GM23338 (cell line): ENCODE data around the gene CPSF4L. TPM values are rescaled to one million over a fixed set of nuclear protein-coding genes. Genes with fewer than 3 reads are reported as not detected.

Source experiments
- ATAC-seq: fragments of 200-7000 bp; cut with Tn5 transposase; 3 replicates; pipeline ENCODE4 v1.9.1; 2020
- DNase-seq: peaks from one replicate; pipeline ENCODE4 v3.0.0-alpha.2; 2015; ENCODE audit warnings: low spot score
- H2AFZ ChIP-seq: fragments of 200-600 bp; sonication (generic); 2 replicates; pipeline ENCODE4 v1.8.0; 2016; ENCODE audit warnings: antibody characterized with exemption, mild to moderate bottlenecking, moderate library complexity
- H3F3A ChIP-seq: fragments of 200-600 bp; sonication (generic); replicated peaks from 2 replicates; pipeline ENCODE4 v1.8.0; 2017; ENCODE audit warnings: antibody characterized with exemption, mixed run types, low read depth
- H3K27ac ChIP-seq: fragments of 200-600 bp; sonication (generic); 2 replicates; pipeline ENCODE4 v1.6.1; 2016; ENCODE audit warnings: low read depth
- H3K27me3 ChIP-seq: fragments of 200-600 bp; sonication (generic); 2 replicates; pipeline ENCODE4 v1.8.0; 2016; ENCODE audit warnings: mild to moderate bottlenecking, mixed run types, moderate library complexity; ENCODE audit not compliant: insufficient read depth
- H3K36me3 ChIP-seq: fragments of 200-600 bp; sonication (generic); 2 replicates; pipeline ENCODE4 v1.8.0; 2016; ENCODE audit warnings: mild to moderate bottlenecking; ENCODE audit not compliant: insufficient read depth
- H3K4me1 ChIP-seq: fragments of 200-600 bp; sonication (generic); 2 replicates; pipeline ENCODE4 v1.8.0; 2016; ENCODE audit warnings: mild to moderate bottlenecking, moderate library complexity; ENCODE audit not compliant: insufficient read depth
- H3K4me2 ChIP-seq: fragments of 200-600 bp; sonication (generic); 2 replicates; pipeline ENCODE4 v1.7.1; 2017; ENCODE audit warnings: mixed run types
- H3K4me3 ChIP-seq: fragments of 200-600 bp; sonication (generic); 2 replicates; pipeline ENCODE4 v1.6.1; 2016; ENCODE audit warnings: mixed run types
- H3K79me2 ChIP-seq: fragments of 200-600 bp; sonication (generic); replicated peaks from 2 replicates; pipeline ENCODE4 v1.8.0; 2017; ENCODE audit warnings: mild to moderate bottlenecking; ENCODE audit not compliant: insufficient read depth
- H3K9me2 ChIP-seq: fragments of 200-600 bp; sonication (generic); 2 replicates; pipeline ENCODE4 v1.8.0; 2017; ENCODE audit not compliant: insufficient read depth
- H4K20me1 ChIP-seq: fragments of 200-600 bp; sonication (generic); replicated peaks from 2 replicates; pipeline ENCODE4 v1.8.0; 2017; ENCODE audit warnings: mild to moderate bottlenecking; ENCODE audit not compliant: insufficient read depth
- H3K27ac Mint-ChIP-seq: 2 replicates; pipeline ENCODE4 v1.8.0; 2020; ENCODE audit warnings: inconsistent platforms, mild to moderate bottlenecking, moderate library complexity, mixed read lengths
- H3K27me3 Mint-ChIP-seq: 3 replicates; pipeline ENCODE4 v1.8.0; 2022; ENCODE audit warnings: low read depth, mild to moderate bottlenecking, moderate library complexity, mixed read lengths, inconsistent platforms; ENCODE audit not compliant: insufficient read depth, poor library complexity
- H3K36me3 Mint-ChIP-seq: 3 replicates; pipeline ENCODE4 v1.8.0; 2021; ENCODE audit warnings: low read depth, mild to moderate bottlenecking, inconsistent platforms, moderate library complexity, mixed read lengths
- H3K4me1 Mint-ChIP-seq: 3 replicates; pipeline ENCODE4 v1.8.0; 2020; ENCODE audit warnings: mild to moderate bottlenecking, inconsistent platforms, mixed read lengths
- H3K4me3 Mint-ChIP-seq: 3 replicates; pipeline ENCODE4 v1.8.0; 2021; ENCODE audit warnings: moderate library complexity, mild to moderate bottlenecking, inconsistent platforms, mixed read lengths
- H3K9me3 Mint-ChIP-seq: 3 replicates; pipeline ENCODE4 v1.8.0; 2020; ENCODE audit warnings: moderate library complexity, mild to moderate bottlenecking, inconsistent platforms, mixed read lengths
- CREB1 ChIP-seq: fragments of 250-450 bp; sonication (Bioruptor Pico); IDR thresholded peaks from 2 replicates; pipeline ENCODE4 v1.5.0; 2020; ENCODE audit warnings: low read depth, mild to moderate bottlenecking, moderate library complexity
- CTCF ChIP-seq, 2 experiments: fragments of 200-600 bp in 1 of 2; sonication (generic) in 1 of 2; conservative IDR thresholded peaks; 2 replicates each; pipeline versions ENCODE4 v1.5.1 to v1.6.1; 2016 to 2017; ENCODE audit warnings: antibody characterized with exemption in 2 of 2, low read depth in 2 of 2, mild to moderate bottlenecking in 2 of 2, moderate library complexity in 1 of 2
- ETS1 ChIP-seq: IDR thresholded peaks from 2 replicates; pipeline ENCODE4 v1.6.1; 2016; ENCODE audit warnings: antibody characterized with exemption
- EZH2 ChIP-seq: fragments of 200-600 bp; sonication (generic); IDR thresholded peaks from one replicate; pipeline ENCODE4 v1.8.0; 2017; ENCODE audit warnings: antibody characterized with exemption, mild to moderate bottlenecking, low read depth; ENCODE audit not compliant: unreplicated experiment
- EZH2phosphoT487 ChIP-seq: fragments of 200-600 bp; sonication (generic); IDR thresholded peaks from one replicate; pipeline ENCODE4 v1.8.1; 2018; ENCODE audit warnings: antibody characterized with exemption; ENCODE audit not compliant: unreplicated experiment
- JUNB ChIP-seq: IDR thresholded peaks from one replicate; pipeline ENCODE4 v1.6.1; 2016; ENCODE audit warnings: antibody characterized with exemption; ENCODE audit not compliant: unreplicated experiment
- NANOG ChIP-seq: IDR thresholded peaks from 2 replicates; pipeline ENCODE4 v1.6.1; 2016; ENCODE audit warnings: antibody characterized with exemption, borderline replicate concordance
- POLR2AphosphoS5 ChIP-seq: IDR thresholded peaks from 2 replicates; pipeline ENCODE4 v1.6.1; 2016; ENCODE audit warnings: antibody characterized with exemption, low read depth
- STAT1 ChIP-seq: IDR thresholded peaks from one replicate; pipeline ENCODE4 v1.6.1; 2016; ENCODE audit warnings: antibody characterized with exemption; ENCODE audit not compliant: unreplicated experiment
- ZNF114 ChIP-seq: fragments of 250-450 bp; sonication (Bioruptor Pico); IDR thresholded peaks from 2 replicates; pipeline ENCODE4 v1.5.0; 2020; ENCODE audit warnings: mild to moderate bottlenecking, moderate library complexity
- ZNF331 ChIP-seq: fragments of 250-450 bp; sonication (Bioruptor Pico); IDR thresholded peaks from 2 replicates; pipeline ENCODE4 v1.5.0; 2020; ENCODE audit warnings: low read depth, mild to moderate bottlenecking, moderate library complexity
- ZNF462 ChIP-seq: fragments of 250-450 bp; sonication (Bioruptor Pico); IDR thresholded peaks from 2 replicates; pipeline ENCODE4 v1.5.0; 2020; ENCODE audit warnings: mild to moderate bottlenecking, moderate library complexity
- polyA plus RNA-seq: library from polyadenylated mRNA; unstranded; fragments of >200 nt; fragmentation: Nextera tagmentation; extraction: Ambion mirVana; gene quantifications from 2 replicates; pipeline ENCODE4 v1.2.1, GENCODE V29; 2016
- total RNA-seq: library from RNA; depleted of rRNA; stranded (reverse); fragments of >200 nt; shearing (Covaris generic); gene quantifications from 2 replicates; pipeline ENCODE4 v1.2.3, GENCODE V29; 2014

The CPSF4L gene
- total and polyA plus RNA-seq, 2 experiments from 2014 or later, result not detected

GRCh38 chr17:73268582-73269328, 7.1 kb upstream of the CPSF4L start (continued):
- TF ChIP-seq CTCF (conservative IDR thresholded peaks at IDR 0.05; ENCODE audit: low read depth in 2 of 2) (no peak), NANOG (no peak)

GRCh38 chr17:73267648-73268537, 6.2 kb upstream of the CPSF4L start:
- DNase-seq (no peak), ATAC-seq (no peak; the same call in 2 of the 3 replicates)
- H3K27me3 ChIP-seq, result peaks cover 4% of the 10 kb centered on the region; the same call in 1 of the 2 replicates
- Mint-ChIP-seq H3K27me3 (peaks cover 25% of the 10 kb centered on the region), H3K4me1 (peaks cover 6% of the 10 kb centered on the region; the same call in 2 of the 3 replicates), H3K9me3 (no peaks in the 10 kb centered on the region), H3K36me3 (no peaks in the 10 kb centered on the region), H3K4me3 (no peak overlapping the region), H3K27ac (no peak overlapping the region)
- H3K36me3 ChIP-seq, result no peaks in the 10 kb centered on the region
- H3K27ac ChIP-seq, result no peak overlapping the region
- no peaks in the 10 kb centered on the region for H3K79me2 ChIP-seq
- no peaks in the 10 kb centered on the region for H3F3A ChIP-seq
- no peaks in the 10 kb centered on the region for H4K20me1 ChIP-seq
- no peak overlapping the region for H3K4me2 ChIP-seq
- H3K4me3 ChIP-seq, result no peak overlapping the region
- no peak overlapping the region for H2AFZ ChIP-seq
- no peaks in the 10 kb centered on the region; the same call in 1 of the 2 replicates for H3K9me2 ChIP-seq
- peaks cover 4% of the 10 kb centered on the region; the same call in 1 of the 2 replicates for H3K4me1 ChIP-seq
- TF ChIP-seq STAT1 (no peak), EZH2 (no peak), EZH2phosphoT487 (no peak), NANOG (no peak), ETS1 (no peak), ZNF331 (no peak), POLR2AphosphoS5 (no peak), ZNF462 (CRISPR knock-in tag) (no peak), JUNB (no peak), CREB1 (CRISPR knock-in tag) (no peak), ZNF114 (CRISPR knock-in tag) (no peak)
